ENCODE data around the gene CEP192. TPM values are rescaled to one million over a fixed set of nuclear protein-coding genes. Genes with fewer than 3 reads are reported as not detected.
A peak's percentile ranks its signal among the peaks of the same experiment; 100 is the strongest.

Gene CEP192
- polyA plus RNA-seq, 1 donor (not counting 4 experiments of a cell fraction or from before 2014, with no cell fraction given): 16.6 TPM

- no peak overlapping the region for H3K4me2 ChIP-seq (ENCODE audit: control insufficient read depth, extremely low read depth, insufficient read depth, low read depth, low read length)
- TF ChIP-seq EZH2 (IDR thresholded peaks at IDR 0.05; ENCODE audit: low read length): no peak
- TF ChIP-seq CTCF (optimal IDR thresholded peaks at IDR 0.05 in 1 of 3, IDR thresholded peaks at IDR 0.05 in 1 of 3, conservative IDR thresholded peaks at IDR 0.05 in 1 of 3; ENCODE audit: extremely low read depth in 1 of 3, insufficient read depth in 2 of 3, low read length in 3 of 3): no peak
- H2AFZ ChIP-seq (ENCODE audit: control insufficient read depth, low read length): no peak overlapping the region
- no peaks in the 10 kb centered on the region for H3K9me1 ChIP-seq (ENCODE audit: control insufficient read depth, extremely low read depth, insufficient read depth, low read length)
- peaks cover 16% of the 10 kb centered on the region for H3K79me2 ChIP-seq (ENCODE audit: control insufficient read depth, insufficient read depth, low read length)
- H3K36me3 ChIP-seq (ENCODE audit: control insufficient read depth in 2 of 2, extremely low read depth in 1 of 2, insufficient read depth in 2 of 2, low read length in 2 of 2): peaks cover 9 to 23% of the 10 kb centered on the region in 2 experiments
- H4K20me1 ChIP-seq (ENCODE audit: control insufficient read depth, extremely low read depth, insufficient read depth, low read length): no peaks in the 10 kb centered on the region
- FAIRE-seq (no peak), DNase-seq (ENCODE audit: low read depth, low spot score) (no peak)
- no peaks in the 10 kb centered on the region for H3K9me3 ChIP-seq (ENCODE audit: control insufficient read depth, low read depth, low read length)
- peak overlapping the region; percentile 92 for H3K27ac ChIP-seq (ENCODE audit: control insufficient read depth, insufficient read depth, low read length)
- H3K4me1 ChIP-seq (ENCODE audit: control insufficient read depth, extremely low read depth, insufficient read depth, low read length): peaks cover 16% of the 10 kb centered on the region
- dilution Hi-C loops (cut with MboI; ENCODE audit: extremely low pct_ligation_motif_present, low sequenced_read_pairs): no loop called here
- no peak overlapping the region for H3K9ac ChIP-seq (ENCODE audit: control insufficient read depth, extremely low read depth, insufficient read depth, low read length)
- H3K27me3 ChIP-seq (ENCODE audit: control insufficient read depth, extremely low read depth, insufficient read depth, low read length): no peaks in the 10 kb centered on the region
- no peak overlapping the region for H3K4me3 ChIP-seq (ENCODE audit: control insufficient read depth in 2 of 3, extremely low read depth in 1 of 3, insufficient read depth in 2 of 3, low read depth in 1 of 3, low read length in 3 of 3)
These were observed 27.2 kb downstream of the CEP192 start for GRCh38 chr18:13018374-13018773.

- Histone ChIP-seq H3K9ac (ENCODE audit: control insufficient read depth, extremely low read depth, insufficient read depth, low read length) (peak overlapping the region; percentile 35), H4K20me1 (ENCODE audit: control insufficient read depth, extremely low read depth, insufficient read depth, low read length) (no peaks in the 10 kb centered on the region), H3K36me3 (ENCODE audit: control insufficient read depth in 2 of 2, extremely low read depth in 1 of 2, insufficient read depth in 2 of 2, low read length in 2 of 2) (peaks cover 9 to 19% of the 10 kb centered on the region in 2 experiments), H3K9me1 (ENCODE audit: control insufficient read depth, extremely low read depth, insufficient read depth, low read length) (no peaks in the 10 kb centered on the region), H3K4me2 (ENCODE audit: control insufficient read depth, extremely low read depth, insufficient read depth, low read depth, low read length) (peak overlapping the region; percentile 54), H3K27ac (ENCODE audit: control insufficient read depth, insufficient read depth, low read length) (peak overlapping the region; percentile 92), H2AFZ (ENCODE audit: control insufficient read depth, low read length) (no peak overlapping the region), H3K79me2 (ENCODE audit: control insufficient read depth, insufficient read depth, low read length) (peaks cover 22% of the 10 kb centered on the region), H3K4me1 (ENCODE audit: control insufficient read depth, extremely low read depth, insufficient read depth, low read length) (peaks cover 16% of the 10 kb centered on the region), H3K9me3 (ENCODE audit: control insufficient read depth, low read depth, low read length) (no peaks in the 10 kb centered on the region), H3K4me3 (ENCODE audit: control insufficient read depth in 2 of 3, extremely low read depth in 1 of 3, insufficient read depth in 2 of 3, low read depth in 1 of 3, low read length in 3 of 3) (no peak overlapping the region), H3K27me3 (ENCODE audit: control insufficient read depth, extremely low read depth, insufficient read depth, low read length) (no peaks in the 10 kb centered on the region)
- no peak for DNase-seq (ENCODE audit: low read depth, low spot score)
- dilution Hi-C loops (cut with MboI; ENCODE audit: extremely low pct_ligation_motif_present, low sequenced_read_pairs): no loop called here
- peak; percentile 26 for FAIRE-seq
- TF ChIP-seq CTCF (optimal IDR thresholded peaks at IDR 0.05 in 1 of 3, IDR thresholded peaks at IDR 0.05 in 1 of 3, conservative IDR thresholded peaks at IDR 0.05 in 1 of 3; ENCODE audit: extremely low read depth in 1 of 3, insufficient read depth in 2 of 3, low read length in 3 of 3) (no peak), EZH2 (IDR thresholded peaks at IDR 0.05; ENCODE audit: low read length) (no peak)
These were observed 28.1 kb downstream of the CEP192 start for GRCh38 chr18:13019301-13019700.

All from keratinocyte (primary cell).